Coronary artery (tissue), 2 donors: ENCODE data around the gene TMC3.
A peak's percentile ranks its signal among the peaks of the same experiment; 100 is the strongest.

Source experiments
- DNase-seq: peaks from one replicate; pipeline ENCODE4 v3.0.0-alpha.2; 2017; ENCODE audit warnings: low spot score
- H3K27ac ChIP-seq, 2 donors: fragments of 200-600 bp; sonication (generic); one replicate each; pipeline ENCODE4 v1.5.1; 2016 to 2019
- H3K4me3 ChIP-seq: fragments of 200-600 bp; sonication (generic); 2 replicates; pipeline ENCODE4 v1.5.1; 2016; ENCODE audit warnings: mild to moderate bottlenecking, moderate library complexity
- CTCF ChIP-seq: fragments of 200-600 bp; sonication (generic); IDR thresholded peaks from one replicate; pipeline ENCODE4 v1.5.1; 2019; ENCODE audit warnings: antibody characterized with exemption

Gene TMC3

GRCh38 chr15:81291916-81292522 is 82.0 kb downstream of the TMC3 start:
- Histone ChIP-seq H3K4me3 (no peak overlapping the region), H3K27ac (no peak overlapping the region)
- no peak for TF ChIP-seq CTCF
- no peak for DNase-seq

- Histone ChIP-seq H3K4me3 (no peak overlapping the region), H3K27ac (no peak overlapping the region)
- no peak for TF ChIP-seq CTCF
- DNase-seq = no peak
Measured at GRCh38 chr15:81289910-81290309, 84.1 kb downstream of the TMC3 start.

GRCh38 chr15:81288616-81289015 is 85.4 kb downstream of the TMC3 start:
- DNase-seq = no peak
- TF ChIP-seq CTCF = no peak
- Histone ChIP-seq H3K27ac (no peak overlapping the region), H3K4me3 (no peak overlapping the region)

GRCh38 chr15:81288040-81288439 is 86.0 kb downstream of the TMC3 start:
- Histone ChIP-seq H3K4me3 (no peak overlapping the region), H3K27ac (no peak overlapping the region)
- DNase-seq = no peak
- TF ChIP-seq CTCF = no peak

GRCh38 chr15:81286621-81287121 is 87.3 kb downstream of the TMC3 start:
- TF ChIP-seq CTCF = no peak
- Histone ChIP-seq H3K4me3 (no peak overlapping the region), H3K27ac (no peak overlapping the region)
- no peak for DNase-seq

GRCh38 chr15:81285461-81285860 is 88.6 kb downstream of the TMC3 start:
- TF ChIP-seq CTCF = no peak
- no peak overlapping the region for H3K27ac ChIP-seq
- DNase-seq = peak; percentile 53

GRCh38 chr15:81284256-81285031 is 89.6 kb downstream of the TMC3 start:
- Histone ChIP-seq H3K27ac (peak overlapping the region in 1 of 2 donors; percentile 8), H3K4me3 (no peak overlapping the region)
- TF ChIP-seq CTCF = no peak
- no peak for DNase-seq

More at GRCh38 chr15:81285461-81285860, 88.6 kb downstream of the TMC3 start:
- H3K4me3 ChIP-seq = no peak overlapping the region
